ENCODE data around the gene PHPT1. TPM values are rescaled to one million over a fixed set of nuclear protein-coding genes. Genes with fewer than 3 reads are reported as not detected.

PHPT1 gene
- total and polyA plus RNA-seq, 2 of the 13 experiments (the other 11 are each of a cell fraction or from before 2014, with no cell fraction given), result 189 to 192 TPM

DNA sequence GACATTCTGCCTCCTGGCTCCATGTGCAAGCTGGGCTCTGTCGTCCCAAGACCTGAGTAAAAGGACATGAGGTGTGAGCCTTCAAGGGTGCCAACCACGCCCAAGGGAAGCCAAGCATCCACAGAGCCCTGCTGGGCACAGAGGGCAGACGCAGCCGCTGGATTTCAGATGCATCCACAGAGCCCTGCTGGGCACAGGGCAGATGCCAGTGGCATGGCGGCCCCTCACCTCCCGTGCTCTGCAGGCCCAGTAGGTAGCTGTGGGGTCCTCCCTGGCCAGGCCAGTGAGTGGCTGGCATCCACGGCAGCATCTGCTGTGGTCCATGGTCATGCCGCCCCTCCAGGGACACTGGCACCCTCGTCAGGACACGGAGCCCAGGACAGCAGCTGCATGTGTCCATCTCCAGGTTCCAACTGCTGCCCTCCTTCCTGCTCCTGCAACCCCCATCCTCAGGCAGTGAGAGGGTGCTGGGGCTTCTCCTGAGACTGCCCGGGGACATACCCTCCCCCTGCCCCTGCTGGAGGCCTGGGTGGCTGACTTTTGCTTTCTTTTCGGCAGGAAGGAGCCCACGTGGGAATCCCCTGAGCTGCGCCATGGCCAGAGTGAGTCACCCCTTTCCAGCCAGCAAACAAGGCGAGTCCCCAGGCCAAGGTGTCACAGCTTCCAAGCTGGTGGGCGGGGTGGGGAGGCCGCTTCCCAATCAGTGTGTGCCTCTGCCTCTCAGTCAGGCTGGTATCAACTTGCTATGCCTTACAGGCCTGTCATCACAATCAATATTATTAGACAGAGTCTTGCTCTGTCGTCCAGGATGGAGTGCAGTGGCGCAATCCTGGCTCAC, 33.1 kb downstream of the PHPT1 start (continued):
- TF ChIP-seq, protein P1, sequence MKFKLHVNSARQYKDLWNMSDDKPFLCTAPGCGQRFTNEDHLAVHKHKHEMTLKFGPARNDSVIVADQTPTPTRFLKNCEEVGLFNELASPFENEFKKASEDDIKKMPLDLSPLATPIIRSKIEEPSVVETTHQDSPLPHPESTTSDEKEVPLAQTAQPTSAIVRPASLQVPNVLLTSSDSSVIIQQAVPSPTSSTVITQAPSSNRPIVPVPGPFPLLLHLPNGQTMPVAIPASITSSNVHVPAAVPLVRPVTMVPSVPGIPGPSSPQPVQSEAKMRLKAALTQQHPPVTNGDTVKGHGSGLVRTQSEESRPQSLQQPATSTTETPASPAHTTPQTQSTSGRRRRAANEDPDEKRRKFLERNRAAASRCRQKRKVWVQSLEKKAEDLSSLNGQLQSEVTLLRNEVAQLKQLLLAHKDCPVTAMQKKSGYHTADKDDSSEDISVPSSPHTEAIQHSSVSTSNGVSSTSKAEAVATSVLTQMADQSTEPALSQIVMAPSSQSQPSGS (CRISPR knock-in tag; IDR thresholded peaks at IDR 0.05), result peak; percentile 72
- TF ChIP-seq MEIS1 (CRISPR knock-in tag; IDR thresholded peaks at IDR 0.05; ENCODE audit: borderline replicate concordance) (peak; percentile 94; the same call in 1 of the 2 replicates), ZNF878 (CRISPR knock-in tag; IDR thresholded peaks at IDR 0.05) (no peak), ZNF629 (CRISPR knock-in tag; conservative IDR thresholded peaks at IDR 0.05) (no peak), ZFP36L1 (CRISPR knock-in tag; IDR thresholded peaks at IDR 0.05) (0 out of 2 replicates have a peak, but pooled peaks have one; percentile 56), SMARCE1 (IDR thresholded peaks at IDR 0.05; ENCODE audit: borderline replicate concordance) (no peak), KDM5B (CRISPR knock-in tag; IDR thresholded peaks at IDR 0.05; ENCODE audit: borderline replicate concordance) (peak; percentile 51; the same call in 1 of the 2 replicates), FOXA3 (CRISPR knock-in tag; IDR thresholded peaks at IDR 0.05) (peak; percentile 85), ARNTL (CRISPR knock-in tag; IDR thresholded peaks at IDR 0.05) (peak; percentile 74), SRY (CRISPR knock-in tag; IDR thresholded peaks at IDR 0.05) (no peak; the same call in 1 of the 2 replicates), FOXP1 (IDR thresholded peaks at IDR 0.05) (no peak), FOXP1 (CRISPR knock-in tag; IDR thresholded peaks at IDR 0.05) (peak; percentile 73), ZNF7 (CRISPR knock-in tag; IDR thresholded peaks at IDR 0.05) (no peak), MBD4 (IDR thresholded peaks at IDR 0.05; ENCODE audit: borderline replicate concordance, low read length) (no peak), PITX1 (CRISPR knock-in tag; IDR thresholded peaks at IDR 0.05) (no peak; the same call in 1 of the 2 replicates), ZNF747 (CRISPR knock-in tag; IDR thresholded peaks at IDR 0.05; ENCODE audit: borderline replicate concordance) (no peak), ZNF557 (CRISPR knock-in tag; IDR thresholded peaks at IDR 0.05) (no peak)
- TF ChIP-seq, protein P2, sequence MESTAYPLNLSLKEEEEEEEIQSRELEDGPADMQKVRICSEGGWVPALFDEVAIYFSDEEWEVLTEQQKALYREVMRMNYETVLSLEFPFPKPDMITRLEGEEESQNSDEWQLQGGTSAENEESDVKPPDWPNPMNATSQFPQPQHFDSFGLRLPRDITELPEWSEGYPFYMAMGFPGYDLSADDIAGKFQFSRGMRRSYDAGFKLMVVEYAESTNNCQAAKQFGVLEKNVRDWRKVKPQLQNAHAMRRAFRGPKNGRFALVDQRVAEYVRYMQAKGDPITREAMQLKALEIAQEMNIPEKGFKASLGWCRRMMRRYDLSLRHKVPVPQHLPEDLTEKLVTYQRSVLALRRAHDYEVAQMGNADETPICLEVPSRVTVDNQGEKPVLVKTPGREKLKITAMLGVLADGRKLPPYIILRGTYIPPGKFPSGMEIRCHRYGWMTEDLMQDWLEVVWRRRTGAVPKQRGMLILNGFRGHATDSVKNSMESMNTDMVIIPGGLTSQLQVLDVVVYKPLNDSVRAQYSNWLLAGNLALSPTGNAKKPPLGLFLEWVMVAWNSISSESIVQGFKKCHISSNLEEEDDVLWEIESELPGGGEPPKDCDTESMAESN (CRISPR knock-in tag; conservative IDR thresholded peaks at IDR 0.05), result peak; percentile 40; the same call in 1 of the 2 replicates
- TF ChIP-seq, protein P3, sequence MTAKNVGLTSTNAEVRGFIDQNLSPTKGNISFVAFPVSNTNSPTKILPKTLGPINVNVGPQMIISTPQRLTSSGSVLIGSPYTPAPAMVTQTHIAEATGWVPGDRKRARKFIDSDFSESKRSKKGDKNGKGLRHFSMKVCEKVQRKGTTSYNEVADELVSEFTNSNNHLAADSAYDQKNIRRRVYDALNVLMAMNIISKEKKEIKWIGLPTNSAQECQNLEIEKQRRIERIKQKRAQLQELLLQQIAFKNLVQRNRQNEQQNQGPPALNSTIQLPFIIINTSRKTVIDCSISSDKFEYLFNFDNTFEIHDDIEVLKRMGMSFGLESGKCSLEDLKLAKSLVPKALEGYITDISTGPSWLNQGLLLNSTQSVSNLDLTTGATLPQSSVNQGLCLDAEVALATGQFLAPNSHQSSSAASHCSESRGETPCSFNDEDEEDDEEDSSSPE (CRISPR knock-in tag; IDR thresholded peaks at IDR 0.05), result 0 out of 2 replicates have a peak, but pooled peaks have one; percentile 38
- TF ChIP-seq, protein P4, sequence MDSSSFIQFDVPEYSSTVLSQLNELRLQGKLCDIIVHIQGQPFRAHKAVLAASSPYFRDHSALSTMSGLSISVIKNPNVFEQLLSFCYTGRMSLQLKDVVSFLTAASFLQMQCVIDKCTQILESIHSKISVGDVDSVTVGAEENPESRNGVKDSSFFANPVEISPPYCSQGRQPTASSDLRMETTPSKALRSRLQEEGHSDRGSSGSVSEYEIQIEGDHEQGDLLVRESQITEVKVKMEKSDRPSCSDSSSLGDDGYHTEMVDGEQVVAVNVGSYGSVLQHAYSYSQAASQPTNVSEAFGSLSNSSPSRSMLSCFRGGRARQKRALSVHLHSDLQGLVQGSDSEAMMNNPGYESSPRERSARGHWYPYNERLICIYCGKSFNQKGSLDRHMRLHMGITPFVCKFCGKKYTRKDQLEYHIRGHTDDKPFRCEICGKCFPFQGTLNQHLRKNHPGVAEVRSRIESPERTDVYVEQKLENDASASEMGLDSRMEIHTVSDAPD (CRISPR knock-in tag; IDR thresholded peaks at IDR 0.05), result no peak
- TF ChIP-seq, protein P5, sequence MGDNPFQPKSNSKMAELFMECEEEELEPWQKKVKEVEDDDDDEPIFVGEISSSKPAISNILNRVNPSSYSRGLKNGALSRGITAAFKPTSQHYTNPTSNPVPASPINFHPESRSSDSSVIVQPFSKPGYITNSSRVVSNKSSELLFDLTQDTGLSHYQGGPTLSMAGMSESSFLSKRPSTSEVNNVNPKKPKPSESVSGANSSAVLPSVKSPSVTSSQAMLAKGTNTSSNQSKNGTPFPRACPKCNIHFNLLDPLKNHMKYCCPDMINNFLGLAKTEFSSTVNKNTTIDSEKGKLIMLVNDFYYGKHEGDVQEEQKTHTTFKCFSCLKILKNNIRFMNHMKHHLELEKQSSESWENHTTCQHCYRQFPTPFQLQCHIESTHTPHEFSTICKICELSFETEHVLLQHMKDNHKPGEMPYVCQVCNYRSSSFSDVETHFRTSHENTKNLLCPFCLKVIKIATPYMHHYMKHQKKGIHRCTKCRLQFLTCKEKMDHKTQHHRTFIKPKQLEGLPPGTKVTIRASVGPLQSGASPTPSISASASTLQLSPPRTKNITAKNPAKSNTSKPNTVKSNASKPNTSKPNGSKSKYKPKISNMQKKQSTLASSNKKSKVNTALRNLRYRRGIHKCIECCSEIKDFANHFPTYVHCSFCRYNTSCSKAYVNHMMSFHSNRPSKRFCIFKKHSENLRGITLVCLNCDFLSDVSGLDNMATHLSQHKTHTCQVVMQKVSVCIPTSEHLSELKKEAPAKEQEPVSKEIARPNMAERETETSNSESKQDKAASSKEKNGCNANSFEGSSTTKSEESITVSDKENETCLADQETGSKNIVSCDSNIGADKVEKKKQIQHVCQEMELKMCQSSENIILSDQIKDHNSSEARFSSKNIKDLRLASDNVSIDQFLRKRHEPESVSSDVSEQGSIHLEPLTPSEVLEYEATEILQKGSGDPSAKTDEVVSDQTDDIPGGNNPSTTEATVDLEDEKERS (CRISPR knock-in tag; IDR thresholded peaks at IDR 0.05), result no peak

Data from HepG2 (cell line).